Karpas-422 (cell line): ENCODE measurements around the gene AGO3. TPM values are rescaled to one million over a fixed set of nuclear protein-coding genes. Genes with fewer than 3 reads are reported as not detected.

Source experiments
- DNase-seq: peaks from one replicate; pipeline ENCODE4 v3.0.0-alpha.2; 2015
- H2AFZ ChIP-seq: fragments of 200-600 bp; sonication (generic); 2 replicates; pipeline ENCODE4 v1.6.1; 2014; ENCODE audit warnings: antibody characterized with exemption, low read length, mixed read lengths
- H3K27ac ChIP-seq: fragments of 200-600 bp; sonication (generic); 2 replicates; pipeline ENCODE4 v1.5.1; 2014; ENCODE audit warnings: mild to moderate bottlenecking, low read length, moderate library complexity
- H3K27me3 ChIP-seq: fragments of 200-600 bp; sonication (generic); 2 replicates; pipeline ENCODE4 v1.6.1; 2014; ENCODE audit warnings: low read length, mixed read lengths
- H3K36me3 ChIP-seq: fragments of 200-600 bp; sonication (generic); 2 replicates; pipeline ENCODE4 v1.6.1; 2014; ENCODE audit warnings: low read length, mixed read lengths; ENCODE audit not compliant: insufficient read depth
- H3K4me1 ChIP-seq: fragments of 200-600 bp; sonication (generic); 2 replicates; pipeline ENCODE4 v1.6.1; 2014; ENCODE audit warnings: mild to moderate bottlenecking, low read length, mixed read lengths
- H3K4me2 ChIP-seq: fragments of 200-600 bp; sonication (generic); 2 replicates; pipeline ENCODE4 v1.6.1; 2014; ENCODE audit warnings: low read length, low read depth, mild to moderate bottlenecking; ENCODE audit not compliant: poor library complexity, severe bottlenecking
- H3K4me3 ChIP-seq: fragments of 200-600 bp; sonication (generic); 2 replicates; pipeline ENCODE4 v1.5.1; 2014; ENCODE audit warnings: mild to moderate bottlenecking, antibody characterized with exemption, low read length, mixed read lengths
- H3K79me2 ChIP-seq: fragments of 200-600 bp; sonication (generic); 2 replicates; pipeline ENCODE4 v1.6.1; 2014; ENCODE audit warnings: mild to moderate bottlenecking, low read length, mixed read lengths
- H3K9ac ChIP-seq: fragments of 200-600 bp; sonication (generic); 2 replicates; pipeline ENCODE4 v1.6.0; 2014; ENCODE audit warnings: low read length
- H3K9me2 ChIP-seq: fragments of 200-600 bp; sonication (generic), shearing (Covaris generic); replicated peaks from 2 replicates; pipeline ENCODE4 v1.6.0; 2014; ENCODE audit warnings: mild to moderate bottlenecking, low read length, moderate library complexity; ENCODE audit not compliant: insufficient read depth
- H3K9me3 ChIP-seq: fragments of 300-700, 200-600 bp; sonication (generic); 2 replicates; pipeline ENCODE4 v1.6.1; 2014; ENCODE audit warnings: low read length, mixed read lengths
- H4K20me1 ChIP-seq: fragments of 200-600 bp; sonication (generic); 2 replicates; pipeline ENCODE4 v1.6.1; 2014; ENCODE audit warnings: mild to moderate bottlenecking, antibody characterized with exemption, low read length, low read depth; ENCODE audit not compliant: insufficient read depth
- total RNA-seq: library from RNA; depleted of rRNA; stranded (reverse); fragments of >200 nt; shearing (Covaris generic); gene quantifications from 2 replicates; pipeline ENCODE4 v1.2.3, GENCODE V29; 2014; ENCODE audit warnings: low replicate concordance

AGO3 gene
- total RNA-seq, 1 experiment from 2014 or later: 46.8 TPM

GRCh38 chr1:36096500-36097432 is 165.9 kb downstream of the AGO3 start:
- no peak overlapping the region for H3K27ac ChIP-seq
- no peaks in the 10 kb centered on the region for H3K27me3 ChIP-seq
- H2AFZ ChIP-seq: no peak overlapping the region
- H3K4me2 ChIP-seq: no peak overlapping the region
- no peaks in the 10 kb centered on the region for H3K79me2 ChIP-seq
- no peaks in the 10 kb centered on the region for H3K9me2 ChIP-seq
- DNase-seq: peak; percentile 75
- 0 out of 2 replicates have a peak overlapping the region, but pooled peaks have one; percentile 6 for H3K9ac ChIP-seq
- no peak overlapping the region for H3K4me3 ChIP-seq
- H4K20me1 ChIP-seq: 0 out of 2 replicates have a peak, but pooled peaks cover 9% of the 10 kb centered on the region
- no peaks in the 10 kb centered on the region for H3K9me3 ChIP-seq
- peaks cover 14% of the 10 kb centered on the region for H3K4me1 ChIP-seq
- H3K36me3 ChIP-seq: peaks cover 8% of the 10 kb centered on the region; the same call in 1 of the 2 replicates

GRCh38 chr1:36097693-36098585 is 167.0 kb downstream of the AGO3 start:
- DNase-seq: no peak
- Histone ChIP-seq H3K27ac (no peak overlapping the region), H2AFZ (no peak overlapping the region), H3K36me3 (peaks cover 8% of the 10 kb centered on the region; the same call in 1 of the 2 replicates), H3K9ac (no peak overlapping the region), H3K4me3 (no peak overlapping the region), H3K9me2 (no peaks in the 10 kb centered on the region), H3K9me3 (no peaks in the 10 kb centered on the region), H3K4me2 (no peak overlapping the region), H3K4me1 (peaks cover 14% of the 10 kb centered on the region), H4K20me1 (0 out of 2 replicates have a peak, but pooled peaks cover 6% of the 10 kb centered on the region), H3K27me3 (no peaks in the 10 kb centered on the region), H3K79me2 (no peaks in the 10 kb centered on the region)

GRCh38 chr1:36098650-36099365 is 167.9 kb downstream of the AGO3 start:
- H3K27ac ChIP-seq: no peak overlapping the region
- peak overlapping the region; percentile 8; the same call in 1 of the 2 replicates for H3K9ac ChIP-seq
- no peaks in the 10 kb centered on the region for H4K20me1 ChIP-seq
- H3K9me2 ChIP-seq: no peaks in the 10 kb centered on the region
- no peak overlapping the region for H3K4me3 ChIP-seq
- no peaks in the 10 kb centered on the region for H3K9me3 ChIP-seq
- DNase-seq: no peak
- no peaks in the 10 kb centered on the region for H3K79me2 ChIP-seq
- peaks cover 5% of the 10 kb centered on the region; the same call in 1 of the 2 replicates for H3K36me3 ChIP-seq
- no peaks in the 10 kb centered on the region for H3K27me3 ChIP-seq
- H2AFZ ChIP-seq: no peak overlapping the region
- H3K4me1 ChIP-seq: peaks cover 14% of the 10 kb centered on the region
- no peak overlapping the region for H3K4me2 ChIP-seq

GRCh38 chr1:36099681-36100341 is 168.9 kb downstream of the AGO3 start:
- Histone ChIP-seq H4K20me1 (no peaks in the 10 kb centered on the region), H2AFZ (no peak overlapping the region), H3K27ac (no peak overlapping the region), H3K9me3 (no peaks in the 10 kb centered on the region), H3K4me3 (no peak overlapping the region), H3K9me2 (no peaks in the 10 kb centered on the region), H3K36me3 (peaks cover 5% of the 10 kb centered on the region; the same call in 1 of the 2 replicates), H3K4me2 (no peak overlapping the region), H3K9ac (peak overlapping the region; percentile 8; the same call in 1 of the 2 replicates), H3K79me2 (no peaks in the 10 kb centered on the region), H3K27me3 (no peaks in the 10 kb centered on the region), H3K4me1 (peaks cover 14% of the 10 kb centered on the region)
- peak; percentile 92 for DNase-seq

GRCh38 chr1:36100376-36100775 is 169.5 kb downstream of the AGO3 start:
- no peak overlapping the region for H3K4me2 ChIP-seq
- DNase-seq: no peak
- H3K4me1 ChIP-seq: peaks cover 14% of the 10 kb centered on the region
- H4K20me1 ChIP-seq: no peaks in the 10 kb centered on the region
- peaks cover 5% of the 10 kb centered on the region; the same call in 1 of the 2 replicates for H3K36me3 ChIP-seq
- no peaks in the 10 kb centered on the region for H3K79me2 ChIP-seq
- H2AFZ ChIP-seq: no peak overlapping the region
- no peaks in the 10 kb centered on the region for H3K9me3 ChIP-seq
- no peak overlapping the region for H3K4me3 ChIP-seq
- no peak overlapping the region for H3K27ac ChIP-seq
- H3K9ac ChIP-seq: no peak overlapping the region
- no peaks in the 10 kb centered on the region for H3K9me2 ChIP-seq
- no peaks in the 10 kb centered on the region for H3K27me3 ChIP-seq

GRCh38 chr1:36101546-36101945 is 170.6 kb downstream of the AGO3 start:
- Histone ChIP-seq H3K4me1 (peaks cover 5% of the 10 kb centered on the region), H2AFZ (no peak overlapping the region), H3K9me2 (no peaks in the 10 kb centered on the region), H3K79me2 (no peaks in the 10 kb centered on the region), H3K27ac (no peak overlapping the region), H4K20me1 (no peaks in the 10 kb centered on the region), H3K9ac (no peak overlapping the region), H3K4me2 (no peak overlapping the region), H3K27me3 (no peaks in the 10 kb centered on the region), H3K9me3 (no peaks in the 10 kb centered on the region), H3K4me3 (no peak overlapping the region), H3K36me3 (no peaks in the 10 kb centered on the region)
- DNase-seq: no peak

- Histone ChIP-seq H3K9me2 (no peaks in the 10 kb centered on the region), H3K9ac (no peak overlapping the region), H3K36me3 (no peaks in the 10 kb centered on the region), H3K27me3 (no peaks in the 10 kb centered on the region), H3K4me2 (no peak overlapping the region), H3K79me2 (no peaks in the 10 kb centered on the region), H3K9me3 (no peaks in the 10 kb centered on the region), H2AFZ (no peak overlapping the region), H4K20me1 (no peaks in the 10 kb centered on the region), H3K4me3 (no peak overlapping the region), H3K4me1 (no peaks in the 10 kb centered on the region), H3K27ac (no peak overlapping the region)
- DNase-seq: no peak
Observed at GRCh38 chr1:36106269-36106668, 175.4 kb downstream of the AGO3 start.
